ENCODE measurements around the gene TSPAN13.

Gene TSPAN13

GRCh38 chr7:16816824-16817223 lies 63.3 kb downstream of the TSPAN13 start:
- no peak for FAIRE-seq

GRCh38 chr7:16817536-16817935 lies 64.0 kb downstream of the TSPAN13 start:
- FAIRE-seq: no peak

GRCh38 chr7:16818732-16819131 lies 65.2 kb downstream of the TSPAN13 start:
- no peak for FAIRE-seq

GRCh38 chr7:16822029-16822428 lies 68.5 kb downstream of the TSPAN13 start:
- FAIRE-seq: no peak

GRCh38 chr7:16826060-16826459 lies 72.5 kb downstream of the TSPAN13 start:
- FAIRE-seq: no peak

GRCh38 chr7:16833373-16833772 lies 79.8 kb downstream of the TSPAN13 start:
- no peak for FAIRE-seq

Measured in endometrium (tissue), 2 donors.